Liver (tissue), 9 donors: ENCODE results near the gene OBP2A. TPM values are rescaled to one million over a fixed set of nuclear protein-coding genes. Genes with fewer than 3 reads are reported as not detected.
"Not testable (repeated sequence)": the region's sequence is repeated elsewhere in the genome, so short reads cannot be mapped to it uniquely, and the experiment has no call there.

ENCODE experiments used
- DNase-seq: peaks from one replicate; pipeline ENCODE4 v3.0.0-alpha.2; 2017; ENCODE audit warnings: low spot score
- H3K27ac ChIP-seq, 2 donors: one replicate each; pipeline ENCODE4 v1.7.0; 2013; ENCODE audit warnings: inconsistent platforms in 2 of 2, low read length in 2 of 2, control low read depth in 1 of 2, low read depth in 1 of 2, mild to moderate bottlenecking in 1 of 2
- H3K27me3 ChIP-seq, 4 donors: one replicate each; pipeline versions ENCODE4 v1.6.1 to v1.7.0; 2013; ENCODE audit warnings: low read length in 3 of 4, inconsistent platforms in 1 of 4, mild to moderate bottlenecking in 1 of 4, moderate library complexity in 1 of 4; ENCODE audit not compliant: control insufficient read depth in 4 of 4, insufficient read depth in 4 of 4
- H3K36me3 ChIP-seq, 4 donors: one replicate each; pipeline versions ENCODE4 v1.6.1 to v1.7.0; 2013; ENCODE audit warnings: low read length in 3 of 4, mild to moderate bottlenecking in 3 of 4, low read depth in 1 of 4, moderate library complexity in 1 of 4; ENCODE audit not compliant: control insufficient read depth in 4 of 4, insufficient read depth in 3 of 4
- H3K4me1 ChIP-seq, 4 donors: one replicate each; pipeline versions ENCODE4 v1.6.1 to v1.7.0; 2013; ENCODE audit warnings: low read length in 3 of 4, mild to moderate bottlenecking in 3 of 4, moderate library complexity in 1 of 4; ENCODE audit not compliant: control insufficient read depth in 4 of 4, insufficient read depth in 4 of 4
- H3K4me3 ChIP-seq, 3 donors: one replicate each; pipeline versions ENCODE4 v1.6.1 to v1.7.0; 2013; ENCODE audit warnings: low read length in 3 of 3, control low read depth in 1 of 3, low read depth in 1 of 3, mild to moderate bottlenecking in 1 of 3
- H3K9ac ChIP-seq, 2 donors: one replicate each; pipeline ENCODE4 v1.7.0; 2013; ENCODE audit warnings: low read length in 2 of 2, mild to moderate bottlenecking in 2 of 2, moderate library complexity in 2 of 2, control low read depth in 1 of 2, low read depth in 1 of 2
- H3K9me3 ChIP-seq, 4 donors: one replicate each; pipeline versions ENCODE4 v1.6.1 to v1.7.0; 2013; ENCODE audit warnings: low read length in 3 of 4; ENCODE audit not compliant: control insufficient read depth in 4 of 4
- CTCF ChIP-seq: fragments of 150-350 bp; IDR thresholded peaks from 2 replicates; pipeline ENCODE4 v1.5.1; 2017; ENCODE audit warnings: improper control_type of control experiment, low read depth, low read length; ENCODE audit not compliant: missing input control
- EGR1 ChIP-seq, 2 donors: IDR thresholded peaks; 2 replicates each; pipeline ENCODE4 v1.6.1; 2016 to 2018; ENCODE audit warnings: antibody characterized with exemption in 2 of 2, low read depth in 2 of 2
- FOXA1 ChIP-seq: IDR thresholded peaks from 2 replicates; pipeline ENCODE4 v1.6.1; 2016; ENCODE audit warnings: antibody characterized with exemption
- FOXA2 ChIP-seq: IDR thresholded peaks from 2 replicates; pipeline ENCODE4 v1.6.1; 2016; ENCODE audit warnings: antibody characterized with exemption
- HNF4G ChIP-seq: IDR thresholded peaks from 2 replicates; pipeline ENCODE4 v1.6.1; 2016; ENCODE audit warnings: antibody characterized with exemption
- JUND ChIP-seq, 2 donors: IDR thresholded peaks; 2 replicates each; pipeline ENCODE4 v1.6.1; 2016; ENCODE audit warnings: antibody characterized with exemption in 2 of 2
- MAX ChIP-seq: IDR thresholded peaks from 2 replicates; pipeline ENCODE4 v1.6.1; 2016; ENCODE audit warnings: antibody characterized with exemption
- NR2F2 ChIP-seq: IDR thresholded peaks from 2 replicates; pipeline ENCODE4 v1.6.1; 2016; ENCODE audit warnings: antibody characterized with exemption
- RAD21 ChIP-seq, 2 donors: IDR thresholded peaks; 2 replicates each; pipeline ENCODE4 v1.6.1; 2016; ENCODE audit warnings: antibody characterized with exemption in 2 of 2, mild to moderate bottlenecking in 2 of 2
- REST ChIP-seq: IDR thresholded peaks from 2 replicates; pipeline ENCODE4 v1.6.1; 2016; ENCODE audit warnings: antibody characterized with exemption, mild to moderate bottlenecking
- RXRA ChIP-seq, 2 donors: IDR thresholded peaks; 2 replicates each; pipeline ENCODE4 v1.6.1; 2017 to 2018; ENCODE audit warnings: antibody characterized with exemption in 2 of 2, mild to moderate bottlenecking in 1 of 2
- SP1 ChIP-seq: IDR thresholded peaks from 2 replicates; pipeline ENCODE4 v1.6.1; 2018; ENCODE audit warnings: antibody characterized with exemption, mild to moderate bottlenecking
- TAF1 ChIP-seq: conservative IDR thresholded peaks from 2 replicates; pipeline ENCODE4 v1.6.1; 2016; ENCODE audit warnings: antibody characterized with exemption, mild to moderate bottlenecking
- YY1 ChIP-seq: IDR thresholded peaks from 2 replicates; pipeline ENCODE4 v1.6.1; 2016; ENCODE audit warnings: antibody characterized with exemption, mild to moderate bottlenecking
- ZBTB33 ChIP-seq: IDR thresholded peaks from 2 replicates; pipeline ENCODE4 v1.6.1; 2016; ENCODE audit warnings: antibody characterized with exemption
- WGBS: extraction: QIAGEN DNeasy Blood & Tissue Kit; methylation state at CpG from one replicate; pipeline ENCODE4 v1.1.7; 2013; 5-methylcytosine and 5-hydroxymethylcytosine counted together
- polyA plus RNA-seq, 2 donors: library from polyadenylated mRNA; stranded (reverse) in 1 of 2; unstranded in 1 of 2; fragments of 200-250 nt in 1 of 2; fragments of >200 nt in 1 of 2; fragmentation: Nextera tagmentation in 1 of 2; extraction: Ambion mirVana in 1 of 2; gene quantifications; one replicate each; pipeline versions ENCODE4 v1.2.1 to v1.2.3, GENCODE V29; 2013 to 2015
- total RNA-seq, 2 donors: library from RNA; depleted of rRNA; stranded (reverse); fragments of >200 nt; gene quantifications; one replicate each; pipeline ENCODE4 v1.2.3, GENCODE V29; 2014
- donor health status: healthy.
- donor health status: healthy.
- donor health status: healthy.
- donor health status: healthy.
- donor health status: healthy.

OBP2A gene
- total and polyA plus RNA-seq, 4 donors, result not detected

- Histone ChIP-seq H3K9me3 (no peaks in the 10 kb centered on the region), H3K27ac (no peak overlapping the region), H3K36me3 (no peaks in the 10 kb centered on the region), H3K4me1 (no peaks in the 10 kb centered on the region), H3K27me3 (no peaks in the 10 kb centered on the region), H3K9ac (no peak overlapping the region), H3K4me3 (no peak overlapping the region)
- TF ChIP-seq MAX, result no peak
- TF ChIP-seq EGR1 (IDR thresholded peaks at IDR 0.05; ENCODE audit: low read depth in 2 of 2), result no peak
- no peak for TF ChIP-seq FOXA2
- DNase-seq, result no peak
- WGBS, result 77% methylated on average over 28 of the region's 28 CpGs
Observed at GRCh38 chr9:135547756-135548736, 2.1 kb downstream of the OBP2A start.

GRCh38 chr9:135549478-135550343, 3.8 kb downstream of the OBP2A start:
- H3K4me3 ChIP-seq, H3K27ac ChIP-seq, H3K9me3 ChIP-seq, H3K9ac ChIP-seq, H3K4me1 ChIP-seq, H3K27me3 ChIP-seq, H3K36me3 ChIP-seq, DNase-seq: not testable (repeated sequence)
- 78% methylated on average over 28 of the region's 28 CpGs for WGBS

- TF ChIP-seq RAD21 (IDR thresholded peaks at IDR 0.05) (no peak), NR2F2 (no peak), MAX (no peak), SP1 (no peak), FOXA2 (no peak), ZBTB33 (no peak), HNF4G (no peak), REST (no peak), FOXA1 (no peak), JUND (IDR thresholded peaks at IDR 0.05) (no peak), TAF1 (no peak), CTCF (no peak), EGR1 (IDR thresholded peaks at IDR 0.05; ENCODE audit: low read depth in 2 of 2) (no peak), RXRA (IDR thresholded peaks at IDR 0.05) (no peak), YY1 (no peak)
- H3K9me3 ChIP-seq, result no peaks in the 10 kb centered on the region
- no peak overlapping the region for H3K4me3 ChIP-seq
- no peaks in the 10 kb centered on the region for H3K36me3 ChIP-seq
- no peak overlapping the region for H3K9ac ChIP-seq
- H3K27me3 ChIP-seq, result no peaks in the 10 kb centered on the region
- WGBS, result 75% methylated on average over 17 of the region's 17 CpGs
- no peak for DNase-seq
- no peaks in the 10 kb centered on the region for H3K4me1 ChIP-seq
- no peak overlapping the region for H3K27ac ChIP-seq
Observed at GRCh38 chr9:135550344-135550918, 4.5 kb downstream of the OBP2A start.
